HG02884 (cell line): Measurements from ENCODE around the gene MAP4K5.

ENCODE experiments used
- ATAC-seq: cut with Tn5 transposase; IDR thresholded peaks from one replicate; pipeline ENCODE4 v1.9.1; 2021; ENCODE audit warnings: mild to moderate bottlenecking, moderate library complexity; ENCODE audit not compliant: unreplicated experiment

Gene MAP4K5

GRCh38 chr14:50373959-50374358 lies 158.4 kb downstream of the MAP4K5 start:
- no peak for ATAC-seq

- no peak for ATAC-seq
Observed at GRCh38 chr14:50371546-50371945, 160.8 kb downstream of the MAP4K5 start.
